Left lung (tissue), 10 donors: ENCODE measurements around the gene MED15. TPM values are rescaled to one million over a fixed set of nuclear protein-coding genes. Genes with fewer than 3 reads are reported as not detected.

Source experiments
- ATAC-seq: fragments of 200-7000 bp; cut with Tn5 transposase; one replicate; pipeline ENCODE4 v1.9.1; 2020; ENCODE audit warnings: moderate library complexity
- DNase-seq, 4 donors: peaks; one replicate each; pipeline ENCODE4 v3.0.0-alpha.2; 2013 to 2020
- H3K27ac ChIP-seq, 2 donors: fragments of 200-600 bp; sonication (generic) in 1 of 2; one replicate each; pipeline versions ENCODE4 v1.5.0 to v1.8.0; 2020 to 2021
- H3K27me3 ChIP-seq, 2 donors: fragments of 200-600 bp; sonication (generic) in 1 of 2; one replicate each; pipeline versions ENCODE4 v1.5.0 to v1.8.0; 2020 to 2021
- H3K36me3 ChIP-seq, 2 donors: fragments of 200-600 bp; sonication (generic) in 1 of 2; one replicate each; pipeline versions ENCODE4 v1.5.0 to v1.8.0; 2020 to 2021
- H3K4me1 ChIP-seq, 2 donors: fragments of 200-600 bp; one replicate each; pipeline ENCODE4 v1.8.0; 2021
- H3K4me3 ChIP-seq, 2 donors: fragments of 200-600 bp; sonication (generic) in 1 of 2; one replicate each; pipeline versions ENCODE4 v1.5.0 to v1.8.0; 2020 to 2021; ENCODE audit warnings: mild to moderate bottlenecking in 1 of 2
- H3K9me3 ChIP-seq, 2 donors: fragments of 200-600 bp; sonication (generic) in 1 of 2; one replicate each; pipeline versions ENCODE4 v1.5.0 to v1.8.0; 2020 to 2021
- CTCF ChIP-seq, 2 donors: fragments of 200-600 bp; sonication (generic) in 1 of 2; IDR thresholded peaks; one replicate each; pipeline versions ENCODE4 v1.5.0 to v1.8.0; 2021; ENCODE audit warnings: antibody characterized with exemption in 2 of 2
- intact Hi-C, 2 donors: fragments of 100-400 bp; cut with DNase I; formaldehyde crosslinking; loops; one replicate each; pipeline versions ENCODE4 v1.11.2 to v1.14.2; 2022
- polyA plus RNA-seq, 6 donors: library from polyadenylated mRNA; unstranded; fragments of 120-200 nt; gene quantifications; one replicate each; pipeline ENCODE4 v1.2.1, GENCODE V29; 2013; ENCODE audit not compliant: insufficient read length in 6 of 6
- total RNA-seq, 2 donors: library from RNA; stranded (reverse); fragmentation: NEBNext Ultra II Directional; extraction: Animal tissue kit (Norgen Biotek cat#: 25700); gene quantifications; one replicate each; pipeline ENCODE4 v1.2.1, GENCODE V29; 2021
- donor health status: DM: no; HTN: yes; CAD: no.
- donor health status: DM: no; HTN: no; CAD: no.

MED15 gene
- total and polyA plus RNA-seq, 8 donors, result 47.2 to 121 (median 56.3) TPM

DNA sequence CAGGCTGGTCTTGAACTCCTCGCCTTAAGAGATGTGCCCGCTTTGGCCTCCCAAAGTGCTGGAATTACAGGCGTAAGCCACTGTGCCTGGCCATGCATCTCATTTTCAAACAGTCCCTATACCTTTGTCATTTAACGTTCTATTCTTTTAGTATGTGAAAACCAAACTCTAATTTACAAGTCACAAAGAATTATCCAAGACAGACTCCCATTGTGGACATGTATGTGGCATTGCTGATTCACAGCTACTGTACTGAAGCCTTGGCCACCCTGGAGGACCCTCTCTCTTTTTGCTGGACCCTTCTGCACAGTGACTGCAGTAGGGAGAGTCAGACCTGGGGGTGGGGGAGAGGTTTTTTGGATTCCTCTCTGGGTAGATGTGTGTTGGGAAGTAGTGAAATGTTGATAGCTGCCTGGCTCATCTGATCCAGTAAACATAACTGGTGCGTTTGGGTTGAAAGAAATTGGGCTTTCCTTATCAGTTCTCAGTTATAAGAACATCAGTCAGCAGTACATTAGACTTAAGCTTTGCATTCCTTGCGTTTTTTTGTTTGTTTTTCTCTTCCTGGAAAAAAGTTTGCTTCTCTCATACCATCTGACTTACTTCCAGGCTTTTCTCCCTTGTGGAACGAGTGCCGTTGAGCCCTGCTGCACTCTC, 65.9 kb downstream of the MED15 start:
- H3K4me1 ChIP-seq, result peaks cover 24 to 55% of the 10 kb centered on the region in 2 donors
- TF ChIP-seq CTCF (IDR thresholded peaks at IDR 0.05), result no peak
- no peaks in the 10 kb centered on the region for H3K27me3 ChIP-seq
- H3K27ac ChIP-seq, result no peak overlapping the region
- H3K36me3 ChIP-seq, result peaks cover 3 to 100% of the 10 kb centered on the region in 2 donors
- DNase-seq, result no peak
- H3K4me3 ChIP-seq, result no peak overlapping the region
- intact Hi-C loops, result no loop called here
- no peak for ATAC-seq
- H3K9me3 ChIP-seq, result no peaks in the 10 kb centered on the region

GRCh38 chr22:20573833-20574615, 66.6 kb downstream of the MED15 start:
- TF ChIP-seq CTCF (IDR thresholded peaks at IDR 0.05), result no peak
- peaks cover 3 to 100% of the 10 kb centered on the region in 2 donors for H3K36me3 ChIP-seq
- H3K27me3 ChIP-seq, result no peaks in the 10 kb centered on the region
- ATAC-seq (no peak), DNase-seq (no peak)
- intact Hi-C loops, result no loop called here
- no peak overlapping the region for H3K27ac ChIP-seq
- H3K9me3 ChIP-seq, result no peaks in the 10 kb centered on the region
- peaks cover 17 to 52% of the 10 kb centered on the region in 2 donors for H3K4me1 ChIP-seq
- no peak overlapping the region for H3K4me3 ChIP-seq

- H3K27me3 ChIP-seq, result no peaks in the 10 kb centered on the region
- intact Hi-C loops, result no loop called here
- H3K36me3 ChIP-seq, result peaks cover 3 to 100% of the 10 kb centered on the region in 2 donors
- no peak overlapping the region for H3K4me3 ChIP-seq
- ATAC-seq, result no peak
- H3K4me1 ChIP-seq, result peaks cover 8 to 42% of the 10 kb centered on the region in 2 donors
- no peak overlapping the region for H3K27ac ChIP-seq
- no peaks in the 10 kb centered on the region for H3K9me3 ChIP-seq
- no peak for TF ChIP-seq CTCF (IDR thresholded peaks at IDR 0.05)
- DNase-seq, result no peak
These were observed 67.5 kb downstream of the MED15 start for GRCh38 chr22:20574920-20575353.

DNA sequence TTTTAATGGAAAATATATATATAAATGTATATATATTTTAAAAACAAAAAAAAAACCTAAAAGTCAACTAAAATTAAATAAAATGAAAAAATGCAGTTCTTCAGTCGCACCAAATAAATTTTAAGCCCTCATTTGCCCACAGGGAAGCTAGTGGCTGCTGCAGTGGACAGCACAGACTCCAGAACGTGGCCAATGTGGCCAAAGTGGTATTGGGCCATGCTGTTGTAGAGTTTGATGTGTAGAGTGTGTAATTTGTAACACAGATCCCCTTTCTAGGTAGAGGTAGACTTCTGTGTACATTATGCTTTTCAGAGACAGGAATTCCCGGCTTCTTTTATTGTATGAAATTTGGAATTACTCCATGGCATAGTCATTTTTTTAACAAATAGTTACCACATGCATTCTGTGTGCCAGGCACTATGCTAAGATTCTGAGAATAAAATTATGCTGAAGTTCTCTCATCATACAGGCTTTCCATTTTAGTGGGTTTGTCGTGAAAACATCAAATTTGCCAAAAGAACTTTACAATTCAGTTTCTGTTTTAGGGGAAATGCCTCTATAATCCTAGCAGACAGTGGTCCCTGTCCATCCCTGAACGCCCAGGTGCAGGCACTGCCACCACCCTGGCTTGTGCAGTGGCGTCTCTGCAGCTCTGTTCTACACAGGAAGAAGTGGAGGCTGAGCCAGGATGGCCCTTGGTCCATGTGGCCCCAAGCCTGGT, 68.5 kb downstream of the MED15 start:
- no peak overlapping the region for H3K4me3 ChIP-seq
- intact Hi-C loops, result no loop called here
- H3K27ac ChIP-seq, result peak overlapping the region in 1 of 2 donors; percentile 57
- TF ChIP-seq CTCF (IDR thresholded peaks at IDR 0.05), result no peak
- H3K4me1 ChIP-seq, result peaks cover 4 to 34% of the 10 kb centered on the region in 2 donors
- ATAC-seq (no peak), DNase-seq (no peak)
- H3K9me3 ChIP-seq, result no peaks in the 10 kb centered on the region
- H3K27me3 ChIP-seq, result no peaks in the 10 kb centered on the region
- H3K36me3 ChIP-seq, result peaks cover 3 to 100% of the 10 kb centered on the region in 2 donors

- ATAC-seq (peak; percentile 28), DNase-seq (no peak)
- Histone ChIP-seq H3K4me1 (peaks cover 4 to 29% of the 10 kb centered on the region in 2 donors), H3K27me3 (no peaks in the 10 kb centered on the region), H3K27ac (peak overlapping the region in 1 of 2 donors; percentile 57), H3K36me3 (peaks cover 3 to 100% of the 10 kb centered on the region in 2 donors), H3K4me3 (no peak overlapping the region), H3K9me3 (no peaks in the 10 kb centered on the region)
- TF ChIP-seq CTCF (IDR thresholded peaks at IDR 0.05), result no peak
- intact Hi-C loops, result no loop called here
These were observed 69.0 kb downstream of the MED15 start for GRCh38 chr22:20576445-20576816.
